Neuronal stem cell (in vitro differentiated cells): ENCODE results near the gene RNF123.

ENCODE experiments used
- DNase-seq: peaks from one replicate; pipeline ENCODE4 v3.0.0-alpha.2; 2013; ENCODE audit warnings: low spot score
- H2AFZ ChIP-seq: one replicate; pipeline ENCODE4 v1.6.1; 2013; ENCODE audit warnings: mild to moderate bottlenecking, low read length, inconsistent platforms
- H2AK5ac ChIP-seq: 2 replicates; pipeline ENCODE4 v1.6.1; 2013; ENCODE audit warnings: low read depth, mild to moderate bottlenecking, inconsistent platforms, low read length, moderate library complexity, mixed read lengths
- H2BK120ac ChIP-seq: 2 replicates; pipeline ENCODE4 v1.6.1; 2013; ENCODE audit warnings: low read depth, mild to moderate bottlenecking, inconsistent platforms, low read length, moderate library complexity, mixed read lengths
- H2BK12ac ChIP-seq: one replicate; pipeline ENCODE4 v1.6.1; 2013; ENCODE audit warnings: low read length, inconsistent platforms
- H2BK15ac ChIP-seq: 2 replicates; pipeline ENCODE4 v1.6.1; 2013; ENCODE audit warnings: mild to moderate bottlenecking, low read length, inconsistent platforms, mixed read lengths
- H2BK5ac ChIP-seq: one replicate; pipeline ENCODE4 v1.6.1; 2013; ENCODE audit warnings: inconsistent platforms, mild to moderate bottlenecking, low read length, moderate library complexity
- H3K14ac ChIP-seq: one replicate; pipeline ENCODE4 v1.6.1; 2013; ENCODE audit warnings: low read length, inconsistent platforms
- H3K18ac ChIP-seq: 2 replicates; pipeline ENCODE4 v1.6.1; 2013; ENCODE audit warnings: low read length, inconsistent platforms
- H3K23ac ChIP-seq: 2 replicates; pipeline ENCODE4 v1.6.1; 2013; ENCODE audit warnings: low read depth, mild to moderate bottlenecking, mixed read lengths, low read length, inconsistent platforms; ENCODE audit not compliant: poor library complexity
- H3K27ac ChIP-seq: replicated peaks from 3 replicates; pipeline ENCODE4 v1.5.1; 2013; ENCODE audit warnings: low read length, inconsistent platforms
- H3K27me3 ChIP-seq, 3 experiments: 2 replicates each; pipeline ENCODE4 v1.6.1; 2013; ENCODE audit warnings: low read length in 3 of 3, mild to moderate bottlenecking in 2 of 3, inconsistent platforms in 1 of 3, low read depth in 1 of 3, mixed read lengths in 1 of 3, moderate library complexity in 1 of 3; ENCODE audit not compliant: control insufficient read depth in 3 of 3, insufficient read depth in 3 of 3
- H3K36me3 ChIP-seq, 2 donors: replicated peaks in 1 of 2; 2 replicates each; pipeline ENCODE4 v1.6.1; 2013; ENCODE audit warnings: low read length in 2 of 2; ENCODE audit not compliant: control insufficient read depth in 2 of 2, insufficient read depth in 2 of 2
- H3K4ac ChIP-seq: 2 replicates; pipeline ENCODE4 v1.6.1; 2013; ENCODE audit warnings: inconsistent platforms, mild to moderate bottlenecking, low read length, moderate library complexity
- H3K4me1 ChIP-seq, 2 donors: 1 replicate in 1 of 2; 2 replicates in 1 of 2; pipeline ENCODE4 v1.6.1; 2013; ENCODE audit warnings: low read length in 2 of 2, low read depth in 1 of 2; ENCODE audit not compliant: control insufficient read depth in 2 of 2, insufficient read depth in 1 of 2
- H3K4me2 ChIP-seq: one replicate; pipeline ENCODE4 v1.6.1; 2013; ENCODE audit warnings: mild to moderate bottlenecking, low read length, inconsistent platforms; ENCODE audit not compliant: insufficient read depth, poor library complexity, severe bottlenecking
- H3K4me3 ChIP-seq, 2 donors: 2 replicates each; pipeline ENCODE4 v1.5.1; 2013; ENCODE audit warnings: low read length in 2 of 2, mild to moderate bottlenecking in 2 of 2, inconsistent platforms in 1 of 2, moderate library complexity in 1 of 2
- H3K79me1 ChIP-seq: one replicate; pipeline ENCODE4 v1.6.1; 2013; ENCODE audit warnings: low read depth, mild to moderate bottlenecking, inconsistent platforms, low read length, moderate library complexity
- H3K9ac ChIP-seq: one replicate; pipeline ENCODE4 v1.6.1; 2013; ENCODE audit warnings: mild to moderate bottlenecking, low read depth, low read length, inconsistent platforms; ENCODE audit not compliant: poor library complexity
- H3K9me3 ChIP-seq, 2 donors: replicated peaks in 1 of 2; 2 replicates each; pipeline versions ENCODE3 to v1.6.1; 2013; ENCODE audit warnings: low read length in 2 of 2, mild to moderate bottlenecking in 2 of 2, inconsistent platforms in 1 of 2, low read depth in 1 of 2, mixed read lengths in 1 of 2, moderate library complexity in 1 of 2; ENCODE audit not compliant: control insufficient read depth in 2 of 2, insufficient read depth in 1 of 2
- H4K8ac ChIP-seq: one replicate; pipeline ENCODE4 v1.6.1; 2013; ENCODE audit warnings: low read depth, mild to moderate bottlenecking, inconsistent platforms, low read length, moderate library complexity
- H4K91ac ChIP-seq: one replicate; pipeline ENCODE4 v1.6.1; 2013; ENCODE audit warnings: low read length, low read depth, mild to moderate bottlenecking, inconsistent platforms; ENCODE audit not compliant: poor library complexity
- WGBS, 2 donors: extraction: QIAGEN DNeasy Blood & Tissue Kit; methylation state at CpG; one replicate each; pipeline ENCODE4 v1.1.7; 2013; ENCODE audit warnings: missing lambda C conversion rate in 2 of 2, mixed read lengths in 1 of 2; ENCODE audit not compliant: insufficient read length in 2 of 2, insufficient replicate concordance in 1 of 2; ENCODE audit errors: extremely low coverage in 2 of 2; 5-methylcytosine and 5-hydroxymethylcytosine counted together

Gene RNF123

GRCh38 chr3:49662720-49663413, 26.5 kb upstream of the RNF123 start:
- H3K9me3 ChIP-seq = no peaks in the 10 kb centered on the region
- H3K79me1 ChIP-seq = no peaks in the 10 kb centered on the region
- H2BK15ac ChIP-seq = no peak overlapping the region
- peaks cover 0 to 2% of the 10 kb centered on the region in 2 donors for H3K4me1 ChIP-seq
- H3K9ac ChIP-seq = no peak overlapping the region
- peak overlapping the region; percentile 46 for H3K18ac ChIP-seq
- H3K27ac ChIP-seq = no peak overlapping the region
- no CpG with 5 or more reads among the region's 34 CpGs for WGBS, 2 donors
- no peak overlapping the region for H3K4me3 ChIP-seq
- no peak overlapping the region for H3K4me2 ChIP-seq
- DNase-seq = no peak
- peak overlapping the region; percentile 70 for H3K23ac ChIP-seq
- no peak overlapping the region for H2BK12ac ChIP-seq
- H2AFZ ChIP-seq = no peak overlapping the region
- no peak overlapping the region for H2BK120ac ChIP-seq
- no peaks in the 10 kb centered on the region for H3K27me3 ChIP-seq
- H4K8ac ChIP-seq = peak overlapping the region; percentile 75
- H4K91ac ChIP-seq = no peak overlapping the region
- peak overlapping the region; percentile 82 for H2AK5ac ChIP-seq
- no peak overlapping the region for H3K4ac ChIP-seq
- H3K36me3 ChIP-seq = no peaks in the 10 kb centered on the region
- no peak overlapping the region for H2BK5ac ChIP-seq
- no peak overlapping the region for H3K14ac ChIP-seq

DNA sequence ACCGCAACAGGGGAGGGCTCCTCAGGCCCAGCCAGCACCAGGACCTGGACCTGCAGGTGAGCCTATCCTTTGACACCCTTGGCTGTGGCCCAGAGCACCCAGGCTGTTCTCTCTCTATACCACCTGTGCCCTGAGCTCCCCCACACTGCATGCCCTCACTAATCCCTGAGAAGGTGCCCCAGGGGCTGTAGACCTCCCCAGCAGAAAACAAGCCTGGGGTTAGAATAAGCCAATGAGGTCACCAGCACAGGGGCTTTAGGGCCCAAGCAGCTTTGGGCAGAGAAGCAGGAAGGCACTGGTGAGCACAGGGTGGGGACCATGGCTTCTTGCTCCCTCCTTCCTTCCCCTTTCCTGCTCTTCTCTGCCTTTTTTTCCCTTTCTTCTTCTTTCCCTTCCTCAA, 25.5 kb upstream of the RNF123 start:
- H4K8ac ChIP-seq = no peak overlapping the region
- H3K23ac ChIP-seq = no peak overlapping the region
- no peak overlapping the region for H2BK12ac ChIP-seq
- no peak overlapping the region for H2BK5ac ChIP-seq
- H3K4me1 ChIP-seq = peaks cover 0 to 2% of the 10 kb centered on the region in 2 donors
- H2AFZ ChIP-seq = no peak overlapping the region
- no peak overlapping the region for H3K14ac ChIP-seq
- no peaks in the 10 kb centered on the region for H3K9me3 ChIP-seq
- H2AK5ac ChIP-seq = no peak overlapping the region
- H3K4me2 ChIP-seq = no peak overlapping the region
- H2BK15ac ChIP-seq = no peak overlapping the region
- no peak overlapping the region for H4K91ac ChIP-seq
- H3K79me1 ChIP-seq = no peaks in the 10 kb centered on the region
- H2BK120ac ChIP-seq = no peak overlapping the region
- no CpG with 5 or more reads among the region's 1 CpG for WGBS, 2 donors
- H3K9ac ChIP-seq = no peak overlapping the region
- no peak overlapping the region for H3K18ac ChIP-seq
- no peak for DNase-seq
- no peak overlapping the region for H3K27ac ChIP-seq
- no peaks in the 10 kb centered on the region for H3K36me3 ChIP-seq
- no peaks in the 10 kb centered on the region for H3K27me3 ChIP-seq
- no peak overlapping the region for H3K4ac ChIP-seq
- H3K4me3 ChIP-seq = no peak overlapping the region

GRCh38 chr3:49664300-49664699, 25.1 kb upstream of the RNF123 start:
- no peak overlapping the region for H2AFZ ChIP-seq
- H3K23ac ChIP-seq = no peak overlapping the region
- H3K14ac ChIP-seq = no peak overlapping the region
- no peak overlapping the region for H2AK5ac ChIP-seq
- H3K79me1 ChIP-seq = no peaks in the 10 kb centered on the region
- no peak overlapping the region for H2BK12ac ChIP-seq
- H3K9ac ChIP-seq = no peak overlapping the region
- WGBS, 2 donors = no CpG with 5 or more reads among the region's 11 CpGs
- no peak for DNase-seq
- H3K36me3 ChIP-seq = no peaks in the 10 kb centered on the region
- no peak overlapping the region for H3K18ac ChIP-seq
- no peak overlapping the region for H4K8ac ChIP-seq
- no peaks in the 10 kb centered on the region for H3K9me3 ChIP-seq
- no peak overlapping the region for H4K91ac ChIP-seq
- H3K4me2 ChIP-seq = no peak overlapping the region
- H3K4me1 ChIP-seq = peaks cover 0 to 2% of the 10 kb centered on the region in 2 donors
- H3K27ac ChIP-seq = no peak overlapping the region
- H2BK15ac ChIP-seq = no peak overlapping the region
- no peak overlapping the region for H2BK120ac ChIP-seq
- no peak overlapping the region for H2BK5ac ChIP-seq
- no peaks in the 10 kb centered on the region for H3K27me3 ChIP-seq
- no peak overlapping the region for H3K4me3 ChIP-seq
- H3K4ac ChIP-seq = no peak overlapping the region

DNA sequence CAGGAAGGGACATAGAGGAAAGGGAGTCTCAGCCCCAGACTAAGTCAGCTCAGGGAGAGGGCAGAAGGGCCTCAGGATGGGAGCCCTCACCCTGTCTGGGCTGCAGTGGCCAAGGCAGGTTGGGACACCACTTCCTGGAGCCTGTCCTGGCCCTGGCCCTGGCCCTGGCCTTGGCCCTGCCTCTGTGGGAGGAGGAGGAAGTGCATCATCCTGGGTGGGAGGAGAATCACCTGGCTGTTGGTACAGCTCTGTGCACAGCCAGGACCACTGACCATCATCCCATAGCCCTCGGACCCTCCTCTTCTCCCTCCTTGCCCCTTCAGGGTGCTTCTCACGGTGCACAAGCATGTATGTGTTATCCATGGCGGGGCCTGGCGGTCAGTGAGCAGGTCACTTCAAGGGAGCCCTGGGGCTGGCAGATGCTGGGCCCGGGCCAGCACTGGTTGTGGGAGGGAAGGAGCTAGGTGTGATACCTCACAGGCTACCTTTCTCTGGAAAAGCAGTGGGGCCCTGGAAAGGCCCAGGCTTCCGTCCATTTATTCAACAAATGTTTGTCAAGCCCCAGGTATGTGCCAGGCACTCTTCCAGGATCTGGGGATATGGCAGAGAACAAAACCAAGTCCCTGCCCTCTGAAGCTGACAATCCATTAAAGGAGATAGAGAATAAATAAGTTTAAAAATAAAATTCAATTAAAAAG, 23.4 kb upstream of the RNF123 start:
- Histone ChIP-seq H3K27me3 (no peaks in the 10 kb centered on the region), H3K9ac (peak overlapping the region; percentile 63), H2BK120ac (peak overlapping the region; percentile 73), H2BK5ac (no peak overlapping the region), H4K8ac (no peak overlapping the region), H3K4ac (no peak overlapping the region), H2BK12ac (no peak overlapping the region), H3K27ac (no peak overlapping the region), H3K79me1 (no peaks in the 10 kb centered on the region), H3K4me1 (peaks cover 0 to 2% of the 10 kb centered on the region in 2 donors), H3K4me3 (no peak overlapping the region), H3K23ac (peak overlapping the region; percentile 57), H3K18ac (no peak overlapping the region), H3K4me2 (no peak overlapping the region), H2BK15ac (no peak overlapping the region), H4K91ac (peak overlapping the region; percentile 14), H3K9me3 (no peaks in the 10 kb centered on the region), H3K14ac (peak overlapping the region; percentile 60), H2AK5ac (peak overlapping the region; percentile 66), H2AFZ (no peak overlapping the region), H3K36me3 (no peaks in the 10 kb centered on the region)
- no peak for DNase-seq
- no CpG with 5 or more reads among the region's 6 CpGs for WGBS, 2 donors
